SH-SY5Y (cell line): ENCODE results near the gene SAMD4B.

ENCODE experiments used
- GATA2 ChIP-seq: IDR thresholded peaks from 2 replicates; pipeline ENCODE4 v1.6.1; 2011; ENCODE audit warnings: mild to moderate bottlenecking, low read depth, low read length
- GATA3 ChIP-seq: IDR thresholded peaks from 2 replicates; pipeline ENCODE4 v1.6.1; 2011; ENCODE audit warnings: low read depth, mild to moderate bottlenecking, low read length, moderate library complexity

DNA sequence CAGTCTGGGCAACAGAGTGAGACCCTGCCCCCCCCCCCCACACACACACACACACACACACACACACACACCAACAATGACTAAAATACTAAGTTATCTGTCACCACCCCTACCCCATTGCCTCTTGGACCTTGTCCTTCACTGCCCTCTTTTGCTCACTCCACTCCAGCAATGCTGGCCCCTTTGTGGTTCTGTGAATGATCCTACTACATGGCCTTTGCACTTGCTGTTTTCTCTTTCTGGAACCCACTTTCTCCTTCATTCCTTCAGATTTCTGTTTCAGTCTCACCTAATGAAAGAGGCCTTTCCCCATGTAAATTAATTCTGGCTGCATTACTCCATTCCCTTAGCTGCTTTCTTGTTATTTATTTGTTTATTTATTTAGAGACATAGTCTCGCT is 2.5 kb upstream of the SAMD4B start:
- TF ChIP-seq GATA2 (no peak), GATA3 (no peak)
